OCI-LY7 (cell line): ENCODE measurements around the gene C15orf62. TPM values are rescaled to one million over a fixed set of nuclear protein-coding genes. Genes with fewer than 3 reads are reported as not detected.

Experiments used
- BruUV-seq: library from RNA; stranded (reverse); fragments of 400-500 nt; replicated peaks from 2 replicates; lab custom pipeline; 2021; lab: Mats Ljungman, UMichigan
- CTCF ChIA-PET: fragments of 300-600 bp; sonication (Branson Sonifier 250); formaldehyde crosslinking; loops from one replicate; lab custom pipeline; 2022; ENCODE audit warnings: antibody characterized with exemption; ENCODE audit not compliant: unreplicated experiment; lab: Charles Lee
- POLR2A ChIA-PET: fragments of 300-600 bp; sonication (Branson Sonifier 250); formaldehyde crosslinking; loops from one replicate; lab custom pipeline; 2022; ENCODE audit warnings: antibody characterized with exemption; lab: Charles Lee
- DNase-seq: peaks from one replicate; pipeline ENCODE4 v3.0.0-alpha.2; 2015; ENCODE audit warnings: low spot score
- H2AFZ ChIP-seq: fragments of 200-600 bp; sonication (generic), shearing (Covaris generic); 2 replicates; pipeline ENCODE4 v1.6.1; 2014; ENCODE audit warnings: mild to moderate bottlenecking, antibody characterized with exemption, low read length, moderate library complexity
- H3K27ac ChIP-seq: fragments of 200-600 bp; sonication (generic); 2 replicates; pipeline ENCODE4 v1.5.1; 2014; ENCODE audit warnings: mixed run types, low read depth, mild to moderate bottlenecking, moderate library complexity, low read length, inconsistent platforms; ENCODE audit not compliant: poor library complexity, severe bottlenecking
- H3K36me3 ChIP-seq: fragments of 200-600 bp; sonication (generic); 2 replicates; pipeline ENCODE4 v1.6.1; 2014; ENCODE audit warnings: mild to moderate bottlenecking, antibody characterized with exemption, low read length, moderate library complexity, mixed read lengths; ENCODE audit not compliant: insufficient read depth
- H3K4me1 ChIP-seq: fragments of 200-600 bp; sonication (generic); 2 replicates; pipeline ENCODE4 v1.5.1; 2014; ENCODE audit warnings: mild to moderate bottlenecking, low read length; ENCODE audit not compliant: insufficient read depth, poor library complexity, severe bottlenecking
- H3K4me2 ChIP-seq: fragments of 200-600 bp; sonication (generic); 2 replicates; pipeline ENCODE4 v1.6.1; 2014; ENCODE audit warnings: mild to moderate bottlenecking, low read length
- H3K4me3 ChIP-seq: fragments of 200-600 bp; sonication (generic); 2 replicates; pipeline ENCODE4 v1.5.1; 2014; ENCODE audit warnings: mild to moderate bottlenecking, low read depth, low read length; ENCODE audit not compliant: poor library complexity, severe bottlenecking
- H3K79me2 ChIP-seq: fragments of 200-600 bp; sonication (generic); 2 replicates; pipeline ENCODE4 v1.6.1; 2016; ENCODE audit warnings: low read depth, mild to moderate bottlenecking, low read length, moderate library complexity, mixed read lengths; ENCODE audit not compliant: insufficient read depth
- H3K9me2 ChIP-seq: fragments of 200-600 bp; sonication (generic); 2 replicates; pipeline ENCODE4 v1.6.1; 2016; ENCODE audit warnings: mild to moderate bottlenecking, low read length, mixed read lengths; ENCODE audit not compliant: insufficient read depth
- H3K9me3 ChIP-seq: fragments of 200-600 bp; sonication (generic); 2 replicates; pipeline ENCODE4 v1.6.1; 2014; ENCODE audit warnings: mild to moderate bottlenecking, mixed run types, low read length, mixed read lengths
- H4K20me1 ChIP-seq: fragments of 200-600 bp; sonication (generic); 2 replicates; pipeline ENCODE4 v1.6.1; 2014; ENCODE audit warnings: mild to moderate bottlenecking, antibody characterized with exemption, low read length, moderate library complexity, mixed read lengths; ENCODE audit not compliant: insufficient read depth
- CTCF ChIP-seq: fragments of 200-600 bp; sonication (generic); conservative IDR thresholded peaks from 2 replicates; pipeline ENCODE4 v1.5.1; 2014; ENCODE audit warnings: mild to moderate bottlenecking, antibody characterized with exemption, low read length, moderate library complexity, mixed read lengths
- EZH2phosphoT487 ChIP-seq: fragments of 200-600 bp; sonication (generic); IDR thresholded peaks from 2 replicates; pipeline ENCODE4 v1.6.1; 2018; ENCODE audit warnings: low read depth, borderline replicate concordance, mild to moderate bottlenecking, mixed run types, antibody characterized with exemption, low read length, moderate library complexity, mixed read lengths
- intact Hi-C: fragments of 100-400 bp; cut with micrococcal nuclease; formaldehyde crosslinking; loops from one replicate; pipeline ENCODE4 v1.10.0; 2022; ENCODE audit not compliant: unreplicated experiment
- total RNA-seq, 2 experiments: library from RNA; depleted of rRNA in 1 of 2; stranded (reverse); fragments of >200 nt in 1 of 2; shearing (Covaris generic) in 1 of 2; gene quantifications; 2 replicates each; pipeline ENCODE4 v1.2.3, GENCODE V29; 2014 to 2022

Gene C15orf62
- total RNA-seq, 2 experiments from 2014 or later, result 2.7 to 4.7 TPM

GRCh38 chr15:40746916-40747418 is 22.8 kb upstream of the C15orf62 start:
- no peak overlapping the region for H3K4me3 ChIP-seq
- H3K4me2 ChIP-seq, result no peak overlapping the region
- no peak for DNase-seq
- peaks cover 86% of the 10 kb centered on the region for H3K36me3 ChIP-seq
- H3K9me3 ChIP-seq, result no peaks in the 10 kb centered on the region
- BruUV-seq, result no TSS peak
- CTCF ChIA-PET, result interaction anchor here (0.6 to 1.9 kb wide), 6 partner anchors 22 to 149 kb away, joined by 3 to 12 read pairs (median 4); no protein-coding TSS in a partner anchor
- peaks cover 3% of the 10 kb centered on the region; the same call in 1 of the 2 replicates for H3K79me2 ChIP-seq
- POLR2A ChIA-PET, result interaction anchor here (0.6 to 2.0 kb wide), 5 partner anchors 9 to 410 kb away, joined by 3 to 7 read pairs (median 4); partner anchors contain the start of gene C15orf62
- no peaks in the 10 kb centered on the region for H3K9me2 ChIP-seq
- H3K4me1 ChIP-seq, result peaks cover 4% of the 10 kb centered on the region
- TF ChIP-seq CTCF, result no peak
- no peak for TF ChIP-seq EZH2phosphoT487
- no peak overlapping the region for H3K27ac ChIP-seq
- H2AFZ ChIP-seq, result no peak overlapping the region
- intact Hi-C loops, result loop anchor here (1.0 to 5.0 kb wide), 3 partner anchors 35 to 228 kb away; partner anchors contain the start of gene VPS18
- H4K20me1 ChIP-seq, result peaks cover 6% of the 10 kb centered on the region; the same call in 1 of the 2 replicates

- intact Hi-C loops, result loop anchor here (5.0 kb wide), 1 partner anchor 144 kb away; the partner anchor contains the start of gene VPS18
- H3K9me2 ChIP-seq, result no peaks in the 10 kb centered on the region
- H2AFZ ChIP-seq, result no peak overlapping the region
- POLR2A ChIA-PET, result interaction anchor here (1.0 to 2.0 kb wide), 2 partner anchors 36 to 39 kb away, joined by 4 to 7 read pairs; no protein-coding TSS in a partner anchor
- peaks cover 13% of the 10 kb centered on the region; the same call in 1 of the 2 replicates for H3K79me2 ChIP-seq
- H3K4me2 ChIP-seq, result no peak overlapping the region
- CTCF ChIA-PET, result interaction anchor here (0.9 to 1.1 kb wide), 3 partner anchors 21 to 24 kb away, joined by 3 to 5 read pairs (median 4); no protein-coding TSS in a partner anchor
- H3K4me3 ChIP-seq, result no peak overlapping the region
- peaks cover 13% of the 10 kb centered on the region for H3K4me1 ChIP-seq
- H3K9me3 ChIP-seq, result no peaks in the 10 kb centered on the region
- H3K27ac ChIP-seq, result no peak overlapping the region
- H3K36me3 ChIP-seq, result peaks cover 86% of the 10 kb centered on the region
- BruUV-seq, result no TSS peak
- TF ChIP-seq CTCF, result no peak
- TF ChIP-seq EZH2phosphoT487, result no peak
- no peak for DNase-seq
- H4K20me1 ChIP-seq, result peaks cover under 1% of the 10 kb centered on the region; the same call in 1 of the 2 replicates
Measured at GRCh38 chr15:40747685-40748631, 21.8 kb upstream of the C15orf62 start.
